ENCODE measurements around the gene DYNC2LI1. TPM values are rescaled to one million over a fixed set of nuclear protein-coding genes. Genes with fewer than 3 reads are reported as not detected.

The DYNC2LI1 gene
- total RNA-seq, 1 experiment from 2014 or later = 17.7 TPM

DNA sequence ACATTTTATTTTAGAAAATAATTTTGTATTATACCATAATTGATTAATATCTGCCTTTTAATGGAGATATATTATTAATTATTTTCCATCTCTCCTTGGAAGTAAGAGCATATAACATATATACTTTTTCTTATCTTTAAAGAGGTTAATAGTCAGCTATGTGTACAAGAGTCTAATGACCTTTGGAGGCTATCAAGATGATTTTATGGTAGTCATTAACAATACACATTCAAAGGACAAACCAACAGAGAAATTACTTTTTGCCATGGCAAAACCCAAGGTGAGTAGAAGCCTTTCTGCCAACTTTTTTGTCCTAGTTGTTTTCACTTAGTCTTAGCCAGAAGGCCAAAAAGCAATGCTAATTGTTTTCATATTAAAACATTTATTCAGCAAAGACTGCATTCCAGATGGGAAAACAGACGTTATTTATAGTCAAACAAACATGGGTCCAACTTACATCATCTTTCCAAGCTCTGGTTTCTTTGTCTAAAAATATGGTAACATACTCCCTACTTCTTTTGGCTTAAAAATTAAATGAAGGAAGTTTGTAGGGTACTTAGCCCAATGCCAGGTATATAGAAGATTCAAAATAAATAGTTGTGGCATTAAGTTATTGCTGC lies 9.6 kb upstream of the DYNC2LI1 start:
- Histone ChIP-seq H3K27ac (ENCODE audit: low read length) (no peak overlapping the region), H3F3A (ENCODE audit: low read length, unreplicated experiment) (peaks cover 3% of the 10 kb centered on the region), H3K9me3 (ENCODE audit: low read length) (no peaks in the 10 kb centered on the region), H3K36me3 (ENCODE audit: low read depth, low read length) (no peaks in the 10 kb centered on the region), H3K9ac (ENCODE audit: low read length) (no peak overlapping the region), H3K4me2 (ENCODE audit: low read length) (no peak overlapping the region), H3K79me2 (ENCODE audit: low read length) (no peaks in the 10 kb centered on the region), H3K4me1 (ENCODE audit: insufficient read depth, low read length) (peaks cover 43% of the 10 kb centered on the region), H4K20me1 (ENCODE audit: low read length) (no peaks in the 10 kb centered on the region), H3K27me3 (ENCODE audit: low read length) (no peaks in the 10 kb centered on the region), H3K4me3 (ENCODE audit: low read length) (no peak overlapping the region), H3K9me2 (replicated peaks; ENCODE audit: low read length) (no peaks in the 10 kb centered on the region), H2AFZ (ENCODE audit: low read length) (no peak overlapping the region)
- TF ChIP-seq EZH2phosphoT487 (IDR thresholded peaks at IDR 0.05; ENCODE audit: borderline replicate concordance, low read length) (no peak), EZH2 (IDR thresholded peaks at IDR 0.05; ENCODE audit: low read length, unreplicated experiment) (no peak)
- TF ChIP-seq, protein P1, sequence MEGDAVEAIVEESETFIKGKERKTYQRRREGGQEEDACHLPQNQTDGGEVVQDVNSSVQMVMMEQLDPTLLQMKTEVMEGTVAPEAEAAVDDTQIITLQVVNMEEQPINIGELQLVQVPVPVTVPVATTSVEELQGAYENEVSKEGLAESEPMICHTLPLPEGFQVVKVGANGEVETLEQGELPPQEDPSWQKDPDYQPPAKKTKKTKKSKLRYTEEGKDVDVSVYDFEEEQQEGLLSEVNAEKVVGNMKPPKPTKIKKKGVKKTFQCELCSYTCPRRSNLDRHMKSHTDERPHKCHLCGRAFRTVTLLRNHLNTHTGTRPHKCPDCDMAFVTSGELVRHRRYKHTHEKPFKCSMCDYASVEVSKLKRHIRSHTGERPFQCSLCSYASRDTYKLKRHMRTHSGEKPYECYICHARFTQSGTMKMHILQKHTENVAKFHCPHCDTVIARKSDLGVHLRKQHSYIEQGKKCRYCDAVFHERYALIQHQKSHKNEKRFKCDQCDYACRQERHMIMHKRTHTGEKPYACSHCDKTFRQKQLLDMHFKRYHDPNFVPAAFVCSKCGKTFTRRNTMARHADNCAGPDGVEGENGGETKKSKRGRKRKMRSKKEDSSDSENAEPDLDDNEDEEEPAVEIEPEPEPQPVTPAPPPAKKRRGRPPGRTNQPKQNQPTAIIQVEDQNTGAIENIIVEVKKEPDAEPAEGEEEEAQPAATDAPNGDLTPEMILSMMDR (conservative IDR thresholded peaks at IDR 0.05; ENCODE audit: low read depth, low read length) = no peak
- ChIA-PET CTCF (no interaction called here), POLR2A (ENCODE audit: unreplicated experiment) (no interaction called here)
- no peak for DNase-seq
- intact Hi-C loops (cut with micrococcal nuclease) = no loop called here
- BruUV-seq (replicated peaks) = no TSS peak
- ATAC-seq = no peak

DNA sequence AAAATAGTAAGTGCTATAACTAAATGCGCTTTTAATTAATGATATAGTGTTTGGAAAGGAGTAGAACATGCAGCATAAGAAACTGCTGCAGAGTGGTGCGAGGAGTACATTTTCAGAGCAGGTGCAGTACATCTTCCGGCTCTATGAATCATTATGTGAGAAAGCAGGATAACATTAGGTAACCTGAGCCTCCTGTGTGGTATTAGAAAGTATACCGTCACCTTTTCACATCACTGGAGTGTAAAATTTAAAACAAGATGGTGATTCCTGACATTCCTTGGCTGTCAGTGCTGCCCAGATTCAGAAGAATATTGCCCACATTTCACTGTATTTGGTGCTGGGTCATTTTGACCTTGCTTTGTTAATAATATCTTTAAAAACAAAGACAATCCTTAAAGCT lies 7.8 kb upstream of the DYNC2LI1 start:
- peak overlapping the region; percentile 33 for H3K27ac ChIP-seq (ENCODE audit: low read length)
- H3K4me2 ChIP-seq (ENCODE audit: low read length) = peak overlapping the region; percentile 35
- peaks cover 27% of the 10 kb centered on the region for H3K4me1 ChIP-seq (ENCODE audit: insufficient read depth, low read length)
- ATAC-seq = peak; percentile 97
- no peaks in the 10 kb centered on the region for H3K79me2 ChIP-seq (ENCODE audit: low read length)
- POLR2A ChIA-PET (ENCODE audit: unreplicated experiment) = no interaction called here
- no peaks in the 10 kb centered on the region for H3K9me2 ChIP-seq (replicated peaks; ENCODE audit: low read length)
- no peaks in the 10 kb centered on the region for H4K20me1 ChIP-seq (ENCODE audit: low read length)
- no peak overlapping the region for H3K9ac ChIP-seq (ENCODE audit: low read length)
- no peak overlapping the region for H2AFZ ChIP-seq (ENCODE audit: low read length)
- H3K36me3 ChIP-seq (ENCODE audit: low read depth, low read length) = no peaks in the 10 kb centered on the region
- no peak overlapping the region for H3K4me3 ChIP-seq (ENCODE audit: low read length)
- TF ChIP-seq, protein P1 (conservative IDR thresholded peaks at IDR 0.05; ENCODE audit: low read depth, low read length) = no peak
- TF ChIP-seq EZH2phosphoT487 (IDR thresholded peaks at IDR 0.05; ENCODE audit: borderline replicate concordance, low read length) = no peak
- TF ChIP-seq EZH2 (IDR thresholded peaks at IDR 0.05; ENCODE audit: low read length, unreplicated experiment) = no peak
- H3K9me3 ChIP-seq (ENCODE audit: low read length) = no peaks in the 10 kb centered on the region
- CTCF ChIA-PET = no interaction called here
- H3K27me3 ChIP-seq (ENCODE audit: low read length) = no peaks in the 10 kb centered on the region
- intact Hi-C loops (cut with micrococcal nuclease) = no loop called here
- BruUV-seq (replicated peaks) = TSS peak; percentile 26
- no peaks in the 10 kb centered on the region for H3F3A ChIP-seq (ENCODE audit: low read length, unreplicated experiment)
- DNase-seq = peak; percentile 77

- no TSS peak for BruUV-seq (replicated peaks)
- intact Hi-C loops (cut with micrococcal nuclease) = loop anchor here (5.0 kb wide), 1 partner anchor 137 kb away; the partner anchor contains the start of gene PLEKHH2
Observed at GRCh38 chr2:43774617-43775016, 778 bp downstream of the DYNC2LI1 start.

More at GRCh38 chr2:43774617-43775016, 778 bp downstream of the DYNC2LI1 start:
- Histone ChIP-seq H3K4me1 (ENCODE audit: insufficient read depth, low read length) (no peaks in the 10 kb centered on the region), H2AFZ (ENCODE audit: low read length) (peak overlapping the region; percentile 97), H3K4me2 (ENCODE audit: low read length) (peak overlapping the region; percentile 91), H3K36me3 (ENCODE audit: low read depth, low read length) (no peaks in the 10 kb centered on the region), H3K79me2 (ENCODE audit: low read length) (no peaks in the 10 kb centered on the region), H3K9ac (ENCODE audit: low read length) (peak overlapping the region; percentile 82), H4K20me1 (ENCODE audit: low read length) (no peaks in the 10 kb centered on the region), H3F3A (ENCODE audit: low read length, unreplicated experiment) (no peaks in the 10 kb centered on the region), H3K4me3 (ENCODE audit: low read length) (peak overlapping the region; percentile 84), H3K27ac (ENCODE audit: low read length) (peak overlapping the region; percentile 76), H3K9me3 (ENCODE audit: low read length) (no peaks in the 10 kb centered on the region), H3K27me3 (ENCODE audit: low read length) (no peaks in the 10 kb centered on the region), H3K9me2 (replicated peaks; ENCODE audit: low read length) (no peaks in the 10 kb centered on the region)
- ChIA-PET POLR2A (ENCODE audit: unreplicated experiment) (interaction anchor here (0.6 to 0.9 kb wide), 2 partner anchors 179 to 202 kb away, joined by 3 to 6 read pairs; partner anchors contain the start of gene THADA), CTCF (no interaction called here)
- TF ChIP-seq, protein P1 (conservative IDR thresholded peaks at IDR 0.05; ENCODE audit: low read depth, low read length) = no peak
- TF ChIP-seq EZH2 (IDR thresholded peaks at IDR 0.05; ENCODE audit: low read length, unreplicated experiment) (no peak), EZH2phosphoT487 (IDR thresholded peaks at IDR 0.05; ENCODE audit: borderline replicate concordance, low read length) (no peak)
- DNase-seq (no peak), ATAC-seq (peak; percentile 27)

Measured in PC-3 (cell line).